HG02763 (cell line): ENCODE results near the gene ZNF331.
"Not testable (repeated sequence)": the region's sequence is repeated elsewhere in the genome, so short reads cannot be mapped to it uniquely, and the experiment has no call there.

Experiments
- ATAC-seq: cut with Tn5 transposase; IDR thresholded peaks from one replicate; pipeline ENCODE4 v1.9.1; 2021; ENCODE audit warnings: mild to moderate bottlenecking, moderate library complexity; ENCODE audit not compliant: unreplicated experiment

Gene ZNF331

DNA sequence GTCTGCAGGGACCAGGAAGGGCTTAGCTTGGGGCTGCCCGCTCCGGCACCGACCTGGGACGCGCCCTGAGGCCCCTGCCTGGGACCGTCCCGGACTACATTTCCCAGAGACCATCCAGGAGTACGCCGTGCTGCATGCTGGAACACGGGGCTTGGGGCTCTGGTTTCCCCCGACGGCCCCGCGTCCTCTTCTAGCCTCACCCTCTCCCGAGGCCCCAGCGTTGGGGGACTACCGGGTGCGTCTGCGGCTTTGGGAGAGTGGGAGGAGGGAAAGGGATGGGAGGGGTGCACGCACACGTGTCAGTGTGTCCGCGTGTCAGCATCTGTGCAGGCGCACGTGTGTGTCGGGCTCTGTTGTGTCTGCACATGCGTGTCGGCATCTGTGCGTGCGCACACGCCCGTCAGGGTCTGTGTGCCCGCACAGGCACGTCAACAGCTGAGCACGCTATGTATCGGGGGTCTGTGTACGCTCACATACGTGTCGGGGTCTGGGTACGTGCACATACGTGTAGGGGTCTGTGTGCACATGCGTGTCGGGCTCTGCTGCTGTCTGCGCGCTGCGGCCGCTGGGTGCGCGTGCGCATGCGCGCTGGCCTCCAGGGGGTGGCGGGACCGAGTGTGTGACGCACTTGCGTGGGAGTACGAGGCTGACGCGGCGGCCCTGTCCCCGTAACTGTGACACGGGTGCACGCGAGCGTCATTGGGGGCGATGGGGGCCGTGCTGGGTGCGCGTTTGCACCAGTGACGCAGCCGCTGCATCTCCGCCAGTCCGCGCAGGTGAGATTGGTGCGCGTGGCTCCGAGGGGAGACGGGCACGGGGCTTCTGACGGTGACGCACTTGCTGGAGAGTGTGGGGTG is at the start of gene ZNF331:
ZNF331 (plus strand) TSS at position 625 of the 857 bp plus-strand sequence. CDS start 31,232 bp downstream, outside the sequence.
- ATAC-seq = peak; percentile 62

DNA sequence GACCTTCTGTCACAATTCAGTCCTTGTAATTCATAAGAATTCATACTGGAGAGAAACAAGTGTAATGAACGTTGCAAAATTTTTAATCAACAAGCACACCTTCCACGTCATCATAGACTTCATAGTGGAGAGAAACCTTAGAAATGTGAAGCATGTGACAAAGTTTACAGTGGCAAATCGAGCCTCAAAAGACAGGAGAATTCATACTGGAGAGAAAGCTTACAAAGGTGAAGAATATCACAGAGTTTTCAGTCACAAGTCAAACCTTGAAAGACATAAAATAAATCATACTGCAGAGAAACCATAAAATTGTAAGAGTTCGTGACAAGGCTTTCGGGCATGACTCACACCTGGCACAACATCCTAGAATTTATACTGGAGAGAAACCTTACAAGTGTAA is 45.8 kb upstream of the ZNF331 start:
- ATAC-seq = no peak

DNA sequence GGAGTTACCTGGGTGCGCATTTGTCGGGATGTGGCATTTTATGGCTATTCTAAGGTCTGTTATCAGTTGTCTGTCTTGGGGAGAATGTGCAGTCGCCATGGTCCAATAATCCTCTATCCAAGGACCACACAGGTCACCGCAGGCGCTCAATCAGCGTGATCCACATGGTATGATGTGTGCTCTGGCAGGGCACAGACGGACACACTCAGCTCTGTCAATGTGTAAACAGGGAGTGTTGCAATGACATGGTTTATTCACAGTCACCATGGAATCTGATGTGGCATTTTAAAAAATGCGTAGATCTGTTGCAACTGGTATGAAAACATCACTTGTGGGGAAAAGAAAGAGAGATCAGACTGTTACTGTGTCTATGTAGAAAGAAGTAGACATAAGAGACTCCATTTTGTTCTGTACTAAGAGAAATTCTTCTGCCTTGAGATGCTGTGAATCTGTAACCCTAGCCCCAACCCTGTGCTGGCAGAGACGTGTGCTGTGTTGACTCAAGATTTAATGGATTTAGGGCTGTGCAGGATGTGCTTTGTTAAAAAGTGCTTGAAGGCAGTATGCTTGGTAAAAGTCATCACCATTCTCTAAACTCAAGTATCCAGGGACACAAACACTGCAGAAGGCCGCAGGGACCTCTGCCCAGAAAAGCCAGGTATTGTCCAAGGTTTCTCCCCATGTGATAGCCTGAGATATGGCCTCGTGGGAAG is 40.5 kb upstream of the ZNF331 start:
- not testable (repeated sequence) for ATAC-seq

DNA sequence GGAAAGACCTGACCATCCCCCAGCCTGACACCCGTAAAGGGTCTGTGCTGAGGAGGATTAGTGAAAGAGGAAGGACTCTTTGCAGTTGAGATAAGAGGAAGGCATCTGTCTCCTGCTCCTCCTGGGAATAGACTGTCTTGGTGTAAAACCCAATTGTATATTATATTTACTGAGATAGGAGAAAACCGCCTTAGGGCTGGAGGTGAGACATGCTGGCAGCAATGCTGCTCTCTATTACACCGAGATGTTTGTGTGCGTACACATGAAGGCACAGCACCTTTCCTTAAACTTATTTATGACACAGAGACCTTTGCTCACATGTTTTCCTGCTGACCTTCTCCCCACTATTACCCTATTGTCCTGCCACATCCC is 39.9 kb upstream of the ZNF331 start:
- not testable (repeated sequence) for ATAC-seq

DNA sequence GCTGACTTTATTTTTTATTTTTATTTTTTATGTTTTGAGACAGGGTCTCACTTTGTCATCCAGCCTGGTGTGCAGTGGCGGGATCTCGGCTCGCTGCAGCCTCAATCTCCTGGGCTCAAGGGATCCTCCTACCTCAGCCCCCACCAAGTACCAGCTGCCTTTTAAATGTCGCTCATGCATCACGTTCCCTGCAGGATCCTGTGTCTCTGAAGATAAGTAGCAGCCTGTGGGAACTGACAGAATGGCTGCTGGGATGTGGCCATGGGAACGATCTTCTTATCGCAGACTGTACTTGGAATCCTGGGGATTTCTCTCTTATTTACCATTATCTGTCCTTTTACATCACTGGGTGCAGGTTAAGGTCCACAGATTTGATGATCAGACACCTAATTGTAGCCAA is 34.8 kb upstream of the ZNF331 start:
- ATAC-seq = not testable (repeated sequence)

DNA sequence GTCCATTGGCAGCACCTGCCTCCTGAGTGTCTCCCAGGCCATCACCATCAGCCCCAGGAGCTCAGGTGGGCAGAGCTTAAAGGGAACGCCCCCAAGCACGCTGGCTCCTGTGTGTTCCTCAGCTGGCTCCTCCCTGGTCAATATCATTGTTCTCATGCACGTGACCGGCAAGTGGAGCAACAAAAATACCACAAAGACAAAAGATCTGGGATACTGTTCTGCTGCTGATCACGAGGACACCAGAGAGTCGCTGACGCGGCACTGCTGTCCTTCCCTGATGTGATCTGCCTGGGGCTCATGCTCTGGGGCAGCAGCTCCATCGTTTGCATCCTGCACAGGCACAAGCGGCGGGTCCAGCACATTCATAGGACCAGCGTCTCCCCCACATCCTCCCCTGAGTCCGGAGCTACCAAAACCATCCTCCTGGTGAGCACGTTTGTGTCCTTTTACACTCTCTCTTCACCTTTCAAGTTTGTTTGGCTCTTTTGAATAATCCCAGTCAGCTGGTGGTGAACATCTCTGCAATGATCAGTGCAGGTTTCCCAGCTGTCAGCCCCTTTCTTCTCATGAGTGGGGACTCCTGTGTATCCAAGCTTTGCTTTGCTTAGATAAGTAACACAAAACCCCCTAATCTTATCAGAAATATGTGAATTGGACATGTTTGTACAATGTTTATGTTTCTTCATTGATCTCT is 34.1 kb upstream of the ZNF331 start:
- not testable (repeated sequence) for ATAC-seq

DNA sequence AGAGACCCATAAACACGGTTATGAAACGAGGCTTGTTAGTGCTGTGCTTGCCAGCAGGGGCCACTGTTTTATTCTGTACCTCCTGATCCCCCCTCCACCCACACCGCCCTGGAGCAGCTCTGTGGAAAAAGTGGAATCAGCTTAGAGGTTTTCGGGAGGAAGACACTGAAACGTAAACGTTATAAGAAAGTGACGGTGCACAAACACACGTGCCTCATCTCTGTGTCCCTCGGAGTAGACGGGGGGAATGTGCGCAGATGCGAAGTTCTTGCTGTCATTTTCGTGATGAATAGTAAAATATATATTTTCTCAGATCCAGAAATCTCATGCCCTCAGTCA is 33.6 kb upstream of the ZNF331 start:
- not testable (repeated sequence) for ATAC-seq

DNA sequence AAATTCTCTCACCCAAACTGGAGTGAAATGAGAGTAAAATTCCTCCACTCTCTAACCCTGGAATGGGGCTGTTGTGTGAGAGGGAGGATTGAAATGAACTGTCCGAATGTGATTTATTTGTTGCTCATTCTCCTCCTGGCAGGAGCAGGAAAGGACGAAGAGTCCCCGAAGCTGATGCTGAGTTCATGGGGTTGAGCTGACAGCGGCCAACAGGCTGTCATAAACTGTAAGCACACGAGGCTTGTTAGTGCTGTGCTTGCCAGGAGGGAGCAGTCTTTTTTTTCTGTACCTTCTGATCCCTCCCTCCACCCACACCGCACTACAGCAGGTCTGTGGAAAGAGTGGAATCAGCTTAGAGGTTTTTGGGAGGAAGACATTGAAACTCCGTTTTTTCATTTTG is 33.1 kb upstream of the ZNF331 start:
- no peak for ATAC-seq

DNA sequence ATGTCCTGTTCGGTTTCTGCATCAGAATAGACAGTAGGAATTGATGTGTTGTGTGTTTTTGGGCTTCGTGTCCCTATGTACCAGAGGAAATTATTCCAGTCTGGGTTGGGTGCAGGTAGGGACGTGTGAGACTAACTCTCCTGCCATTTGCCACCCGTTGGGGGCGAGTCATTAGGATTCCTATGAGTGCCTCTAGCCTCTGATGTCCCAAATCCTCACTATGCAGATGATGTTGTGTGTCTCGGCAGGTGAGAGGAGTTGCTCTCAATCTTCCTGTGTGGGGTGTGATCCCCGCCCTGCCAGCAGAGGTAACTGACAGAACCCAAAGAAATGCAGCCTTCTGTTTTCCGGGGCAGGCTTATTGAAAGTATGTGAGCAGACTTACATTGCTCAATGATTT is 31.2 kb upstream of the ZNF331 start:
- ATAC-seq = no peak

DNA sequence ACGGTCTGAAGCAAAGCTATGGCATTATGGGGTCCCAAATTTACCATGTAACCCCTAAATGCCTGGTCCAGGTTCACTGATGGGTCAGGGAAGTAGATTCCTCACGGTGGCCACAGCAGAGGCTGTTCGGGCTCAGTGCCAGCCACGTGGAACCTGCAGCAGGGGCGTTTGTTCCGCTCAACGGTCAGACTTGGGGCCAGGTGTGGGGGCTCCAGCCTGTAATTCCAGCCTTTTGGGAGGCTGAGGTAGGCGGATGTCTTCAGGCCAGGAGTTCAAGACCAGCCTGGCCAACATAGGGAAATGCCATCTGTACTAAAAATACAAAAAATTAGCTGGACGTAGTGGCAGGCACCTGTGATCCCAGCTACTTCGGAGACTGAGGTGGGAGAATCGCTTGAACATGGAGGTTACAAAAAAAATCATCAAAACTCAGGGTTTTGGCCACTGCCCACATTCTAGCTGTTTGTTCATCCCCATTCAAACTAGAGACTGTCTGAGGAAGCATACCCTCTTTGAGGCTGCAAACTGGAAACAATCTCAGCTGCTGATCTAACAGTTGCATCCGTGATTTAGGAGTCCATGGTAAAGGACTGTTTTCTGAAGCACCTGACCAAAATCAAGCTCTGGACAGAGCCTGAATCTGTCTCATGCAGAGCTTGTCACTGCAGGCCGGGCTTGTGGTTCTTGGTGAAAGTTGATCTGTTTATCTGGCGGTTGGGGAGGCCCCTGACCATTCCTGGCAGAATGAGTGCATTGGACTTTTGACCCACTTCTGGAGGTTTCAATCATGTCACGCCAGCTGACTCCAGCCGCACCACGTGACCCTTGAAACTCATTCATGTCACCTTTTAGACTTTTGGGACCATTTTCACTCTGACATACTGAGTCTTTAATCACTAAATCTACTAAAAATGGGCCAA is 30.2 kb upstream of the ZNF331 start:
- ATAC-seq = no peak

DNA sequence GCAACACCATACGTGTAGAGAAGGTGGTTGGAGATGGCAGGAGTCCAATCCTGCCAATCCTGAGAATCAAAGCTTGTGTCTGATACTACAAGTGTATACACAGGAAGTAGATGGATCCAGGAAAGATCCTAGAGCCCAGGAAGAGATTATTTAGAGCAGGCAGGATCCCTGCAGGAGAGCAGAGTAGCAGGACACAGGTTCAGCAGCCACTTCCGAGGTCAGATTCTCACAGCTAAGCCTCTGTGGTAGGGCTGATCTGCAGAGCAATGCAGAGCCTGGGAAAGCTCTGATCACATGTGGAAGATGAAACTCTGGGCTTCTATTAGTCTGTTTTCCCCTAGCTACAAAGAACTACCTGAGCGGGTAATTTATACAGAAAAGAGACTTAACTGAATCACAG is 28.5 kb upstream of the ZNF331 start:
- ATAC-seq = no peak

DNA sequence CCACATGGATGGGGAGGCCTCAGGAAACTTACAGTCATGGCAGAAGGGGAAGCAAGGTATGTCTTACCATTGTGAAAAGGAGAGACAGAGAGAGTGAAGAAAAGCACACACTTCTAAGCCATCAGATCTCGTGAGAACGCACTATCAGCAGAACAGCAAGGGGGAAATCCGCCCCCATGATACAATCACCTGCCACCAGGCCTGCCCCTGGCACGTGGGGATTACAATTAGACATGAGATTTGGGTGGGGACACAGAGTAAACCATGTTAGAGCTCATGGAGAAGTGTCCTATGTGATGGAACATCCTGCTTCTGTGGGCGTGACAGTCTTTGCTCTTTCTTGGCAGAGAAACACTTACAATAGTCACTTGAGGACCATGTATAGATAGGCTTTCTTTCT is 28.1 kb upstream of the ZNF331 start:
- ATAC-seq = no peak

DNA sequence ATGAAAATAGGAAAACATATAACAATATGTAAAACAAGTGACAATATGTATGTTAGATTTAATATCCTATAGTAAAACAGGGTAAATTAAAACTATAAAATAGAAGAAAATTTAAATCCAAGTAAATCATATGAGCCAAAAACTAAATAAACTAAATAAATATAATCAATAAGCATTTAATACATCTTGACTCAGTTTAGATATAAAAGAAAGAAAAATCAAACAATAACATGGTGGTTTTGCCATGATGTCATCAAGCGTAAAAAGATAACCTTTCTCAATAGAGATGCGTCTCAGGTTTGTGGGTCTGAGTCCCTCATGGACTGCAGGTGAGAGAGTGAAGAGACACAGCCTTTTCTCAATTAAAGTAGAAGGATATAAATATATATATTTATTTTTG is 26.6 kb upstream of the ZNF331 start:
- ATAC-seq = no peak

DNA sequence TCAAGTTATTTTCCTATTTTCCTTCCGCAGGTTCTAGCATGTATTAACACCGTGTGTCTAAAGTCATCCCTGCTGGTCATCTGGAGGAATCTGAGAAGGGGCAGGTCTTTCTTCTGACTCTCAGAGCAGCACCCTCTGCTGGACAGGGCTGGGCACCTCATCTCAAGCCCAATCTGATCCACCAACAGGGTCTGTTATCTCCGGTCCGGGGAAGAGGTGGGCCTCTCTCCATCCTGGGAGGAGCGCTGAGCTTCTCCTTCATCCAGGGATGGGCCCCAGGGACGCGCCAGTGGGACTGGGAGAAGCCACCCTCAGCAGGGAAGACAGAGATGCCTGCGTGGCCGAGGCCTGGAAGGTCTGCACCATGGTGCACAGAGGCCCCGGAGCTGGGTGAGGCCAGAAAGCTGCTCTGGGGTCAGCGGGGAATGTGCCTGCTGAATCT is 26.0 kb upstream of the ZNF331 start:
- ATAC-seq = no peak

DNA sequence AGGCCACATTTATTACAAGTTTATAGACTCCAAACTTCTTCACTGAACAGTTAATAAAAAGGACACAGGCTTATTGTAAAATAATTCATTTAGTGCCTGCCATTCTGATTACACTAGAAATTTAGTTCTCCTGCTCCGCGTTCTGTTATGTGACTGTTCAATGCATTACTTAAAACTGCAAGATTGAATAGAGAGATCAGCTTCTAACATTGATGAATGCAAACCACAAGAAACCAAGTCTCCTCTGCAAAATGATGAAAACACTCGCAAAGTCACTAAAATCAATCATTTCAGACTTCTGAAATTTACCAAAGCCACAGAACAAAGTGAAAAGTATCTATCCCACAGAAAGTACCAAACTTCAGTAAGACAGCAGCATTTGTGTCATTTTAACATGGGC is 22.9 kb upstream of the ZNF331 start:
- ATAC-seq = not testable (repeated sequence)

DNA sequence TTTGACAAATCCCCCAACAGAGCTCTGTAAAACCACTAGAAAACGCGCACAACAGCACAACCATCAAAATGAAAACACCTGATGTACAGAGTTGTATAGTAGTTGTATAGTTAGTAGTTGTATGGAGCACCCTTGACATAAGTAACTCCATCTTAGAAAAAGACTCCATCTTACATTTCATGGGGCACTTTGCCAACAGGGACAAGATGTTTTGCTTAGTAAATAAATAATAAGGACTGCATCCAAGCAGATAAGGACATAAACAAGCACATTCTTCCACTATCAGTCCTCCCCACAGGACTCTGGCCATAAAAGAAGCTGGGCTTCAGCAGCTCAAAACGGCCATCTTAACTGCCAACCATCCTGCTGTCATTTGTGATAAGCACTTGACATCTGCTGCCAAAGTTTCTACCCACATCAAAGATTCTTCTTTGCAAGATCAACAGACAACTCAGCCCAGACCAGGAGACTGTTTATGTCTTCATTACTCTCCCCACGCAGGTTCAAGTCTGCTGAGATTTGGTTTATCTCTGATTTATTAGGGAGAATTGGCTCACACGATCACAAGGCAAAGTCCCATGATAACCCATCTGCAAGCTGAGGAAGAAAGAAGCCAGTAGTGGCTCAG is 20.7 kb upstream of the ZNF331 start:
- no peak for ATAC-seq

DNA sequence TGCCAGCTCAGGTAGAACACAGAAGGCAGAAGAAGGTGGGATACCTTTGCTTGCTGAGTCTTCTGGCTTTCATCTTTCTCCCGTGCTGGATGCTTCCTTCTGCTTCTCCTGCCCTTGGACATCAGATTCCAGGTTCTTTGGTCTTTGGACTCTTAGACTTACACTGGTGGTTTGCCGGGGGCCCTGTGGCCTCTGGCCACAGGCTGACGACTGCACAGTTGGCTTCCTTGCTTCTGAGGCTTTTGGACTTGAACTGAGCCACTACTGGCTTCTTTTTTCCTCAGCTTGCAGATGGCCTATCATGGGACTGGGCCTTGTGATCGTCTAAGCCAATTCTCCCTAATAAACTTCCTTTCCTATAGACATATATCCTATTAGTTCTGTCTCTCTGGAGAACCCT is 19.8 kb upstream of the ZNF331 start:
- ATAC-seq = no peak

DNA sequence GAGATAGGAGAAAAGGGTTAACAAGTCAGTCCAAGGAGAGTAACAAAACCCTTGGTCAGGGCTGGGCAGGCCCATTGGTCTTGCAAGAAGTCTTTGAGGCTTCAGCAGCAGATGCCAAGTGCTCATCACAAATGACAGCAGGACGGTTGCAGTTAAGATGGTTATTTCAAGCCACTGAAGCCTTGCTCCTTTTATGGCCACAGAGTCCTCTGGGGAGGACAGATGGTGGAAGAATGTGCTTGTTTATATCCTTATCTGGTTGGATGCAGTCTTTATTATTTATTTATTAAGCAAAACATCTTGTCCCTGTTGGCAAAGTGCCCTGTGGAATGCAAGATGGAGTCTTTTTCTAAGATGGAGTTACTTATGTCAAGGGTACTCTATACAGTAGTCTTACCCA is 19.2 kb upstream of the ZNF331 start:
- no peak for ATAC-seq

DNA sequence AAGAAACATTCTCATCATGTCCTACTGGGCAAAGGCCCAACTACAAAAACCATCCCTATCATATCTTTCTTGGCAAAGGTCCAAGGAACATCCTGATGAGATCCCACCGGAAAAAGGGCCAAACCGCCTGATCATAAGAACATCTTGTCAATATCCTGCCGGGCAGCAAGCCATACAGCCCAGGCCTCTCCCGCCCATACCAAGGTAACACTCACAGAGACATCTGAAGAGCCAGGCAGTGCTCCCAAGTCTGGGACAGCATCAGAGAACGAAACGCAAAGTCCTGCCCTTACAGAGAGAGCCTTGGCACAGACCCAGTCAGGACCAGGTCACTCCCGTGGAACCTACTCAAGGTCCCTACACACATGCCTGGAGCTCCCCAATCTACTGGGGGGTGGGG is 18.5 kb upstream of the ZNF331 start:
- ATAC-seq = no peak

DNA sequence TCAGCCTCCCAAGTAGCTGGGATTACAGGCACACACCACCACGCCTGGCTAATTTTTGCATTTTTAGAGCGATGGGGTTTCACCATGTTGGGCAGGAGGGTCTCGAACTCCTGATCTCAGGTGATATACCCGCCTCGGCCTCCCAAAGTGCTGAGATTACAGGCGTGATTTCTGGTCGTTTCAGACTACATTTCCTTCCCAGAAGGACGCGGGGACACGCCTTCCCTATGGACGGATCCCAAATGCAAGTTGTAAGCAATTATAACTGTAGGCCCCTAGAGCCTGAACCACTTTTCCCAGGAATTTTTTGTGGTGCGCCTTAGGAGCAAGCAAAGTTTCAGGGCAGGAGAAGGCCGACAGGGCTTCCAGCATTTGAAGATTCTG is 17.8 kb upstream of the ZNF331 start:
- no peak for ATAC-seq
